Activated T-helper 17 cell treated with anti-CD3 and anti-CD28 coated beads, Interleukin-2, amount 50 U/mL, for 72 hours (primary cell): ENCODE data around the gene GGTLC2. TPM values are rescaled to one million over a fixed set of nuclear protein-coding genes. Genes with fewer than 3 reads are reported as not detected.

ENCODE experiments used
- ATAC-seq: fragments of 150-1000 bp; cut with Tn5 transposase; replicated peaks from 2 replicates; pipeline ENCODE4 v1.10.0; 2021; ENCODE audit warnings: mild to moderate bottlenecking, moderate library complexity
- H3K27ac Mint-ChIP-seq: one replicate; pipeline ENCODE4 v1.8.0; 2022; ENCODE audit warnings: mixed read lengths
- H3K27me3 Mint-ChIP-seq: one replicate; pipeline ENCODE4 v1.8.0; 2022; ENCODE audit warnings: mixed read lengths
- H3K36me3 Mint-ChIP-seq: one replicate; pipeline ENCODE4 v1.8.0; 2022; ENCODE audit warnings: low read depth, mild to moderate bottlenecking, mixed read lengths
- H3K4me1 Mint-ChIP-seq: one replicate; pipeline ENCODE4 v1.8.0; 2022; ENCODE audit warnings: mixed read lengths
- H3K4me3 Mint-ChIP-seq: one replicate; pipeline ENCODE4 v1.8.0; 2022; ENCODE audit warnings: mild to moderate bottlenecking, mixed read lengths
- H3K9me3 Mint-ChIP-seq: one replicate; pipeline ENCODE4 v1.8.0; 2022; ENCODE audit warnings: mixed read lengths
- total RNA-seq, 2 donors: library from RNA; stranded (reverse); gene quantifications; one replicate each; pipeline ENCODE4 v1.2.3, GENCODE V29; 2022

The GGTLC2 gene
- total RNA-seq, 2 donors from 2014 or later: not detected

DNA sequence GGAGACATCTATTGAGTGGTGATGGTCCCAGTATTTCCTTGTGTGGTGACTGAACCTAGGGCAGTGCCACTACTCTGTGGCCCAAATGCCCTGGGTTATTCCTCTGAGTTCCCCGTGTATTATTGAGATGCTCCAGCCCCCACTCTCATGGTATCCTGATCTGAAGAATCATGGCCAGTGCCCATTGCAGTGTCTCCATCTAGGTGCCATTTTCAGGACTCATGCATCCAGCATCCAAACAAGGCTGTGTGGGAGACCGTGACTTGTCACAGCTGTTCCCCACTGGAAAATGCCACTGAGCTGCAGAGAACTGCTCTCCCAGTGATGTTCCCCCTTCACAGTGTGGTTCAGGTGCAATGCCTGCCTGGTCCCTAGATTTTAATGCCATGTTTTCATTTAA, 24.7 kb downstream of the GGTLC2 start:
- Mint-ChIP-seq H3K36me3 (no peaks in the 10 kb centered on the region), H3K4me1 (no peaks in the 10 kb centered on the region), H3K9me3 (no peaks in the 10 kb centered on the region), H3K27ac (no peak overlapping the region), H3K27me3 (peaks cover 22% of the 10 kb centered on the region), H3K4me3 (no peak overlapping the region)
- no peak for ATAC-seq

DNA sequence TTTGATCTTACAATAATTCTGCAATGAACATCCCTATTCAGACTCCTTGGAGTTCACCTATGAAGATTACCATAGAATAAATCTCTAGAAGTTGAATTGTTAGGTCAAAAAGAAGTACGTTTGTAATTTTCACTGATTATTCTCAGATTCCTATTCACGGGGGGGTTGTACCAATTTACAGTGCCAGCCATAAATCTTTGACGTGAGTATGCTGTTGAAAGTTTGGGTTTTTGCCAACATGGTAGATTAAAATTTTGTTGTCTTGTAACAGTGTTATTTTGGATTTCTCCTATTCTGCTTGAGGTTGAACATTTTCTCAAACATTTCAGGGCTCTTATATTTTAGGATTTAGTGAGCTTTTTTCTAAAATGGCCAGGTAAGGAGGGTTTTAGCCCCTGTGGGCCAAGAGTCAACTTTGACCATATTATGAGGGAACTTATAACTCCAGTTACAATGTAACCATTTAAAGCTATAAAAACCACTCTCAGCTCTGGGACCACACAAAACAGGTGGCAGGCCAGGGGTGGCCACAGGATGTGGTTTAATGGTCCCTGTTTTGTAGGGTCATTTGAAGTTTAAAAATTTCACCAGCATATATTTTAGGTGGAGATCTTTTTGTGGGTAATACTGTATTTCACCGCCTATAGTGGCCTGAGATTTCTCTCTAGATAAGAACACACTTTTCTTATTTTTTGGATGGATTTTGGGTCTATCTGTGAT, 25.8 kb downstream of the GGTLC2 start:
- peaks cover 27% of the 10 kb centered on the region for H3K27me3 Mint-ChIP-seq
- H3K4me1 Mint-ChIP-seq: no peaks in the 10 kb centered on the region
- H3K36me3 Mint-ChIP-seq: no peaks in the 10 kb centered on the region
- no peak for ATAC-seq
- H3K27ac Mint-ChIP-seq: no peak overlapping the region
- no peaks in the 10 kb centered on the region for H3K9me3 Mint-ChIP-seq
- H3K4me3 Mint-ChIP-seq: no peak overlapping the region

DNA sequence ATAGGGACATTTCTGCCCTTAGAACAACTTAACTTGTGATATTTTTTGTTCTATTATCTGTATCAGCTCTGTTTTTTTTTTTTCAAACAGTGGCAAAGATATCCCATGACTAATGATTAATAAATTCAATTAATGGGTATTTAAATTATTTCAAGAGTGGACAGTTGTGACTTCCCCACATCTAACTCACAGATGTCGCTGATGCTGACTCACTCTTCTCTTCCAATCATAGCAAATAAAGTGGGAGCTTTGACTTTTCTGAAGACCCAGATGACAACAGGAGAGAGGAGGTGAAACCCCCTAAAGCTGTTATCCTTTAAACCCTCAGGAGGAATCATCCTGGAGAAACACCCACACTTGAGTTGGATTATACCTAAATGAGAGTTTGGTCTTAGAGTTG, 27.1 kb downstream of the GGTLC2 start:
- H3K4me1 Mint-ChIP-seq: no peaks in the 10 kb centered on the region
- no peaks in the 10 kb centered on the region for H3K9me3 Mint-ChIP-seq
- H3K36me3 Mint-ChIP-seq: no peaks in the 10 kb centered on the region
- H3K27ac Mint-ChIP-seq: no peak overlapping the region
- no peak overlapping the region for H3K4me3 Mint-ChIP-seq
- peaks cover 34% of the 10 kb centered on the region for H3K27me3 Mint-ChIP-seq
- no peak for ATAC-seq

DNA sequence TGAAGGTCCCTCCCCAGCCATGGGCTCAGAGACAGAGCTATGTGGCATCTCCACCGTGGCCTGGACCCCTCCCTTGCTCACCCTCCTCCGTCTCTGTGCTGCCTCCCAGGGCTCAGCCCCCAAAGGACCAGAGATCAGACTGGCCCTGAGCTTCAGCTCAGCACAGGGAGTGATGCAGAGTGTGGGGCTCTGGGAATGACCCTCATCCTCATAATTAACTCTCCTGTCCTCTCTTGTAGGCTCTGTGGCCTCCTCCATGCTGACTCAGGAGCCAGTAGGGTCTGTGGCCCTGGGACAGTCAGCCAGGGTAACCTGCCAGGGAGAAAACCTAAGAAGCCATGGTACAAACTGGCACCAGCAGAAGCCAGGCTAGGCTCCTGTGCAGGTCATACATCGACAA, 28.7 kb downstream of the GGTLC2 start:
- H3K27me3 Mint-ChIP-seq: peaks cover 38% of the 10 kb centered on the region
- H3K4me1 Mint-ChIP-seq: no peaks in the 10 kb centered on the region
- no peaks in the 10 kb centered on the region for H3K36me3 Mint-ChIP-seq
- H3K4me3 Mint-ChIP-seq: no peak overlapping the region
- ATAC-seq: no peak
- H3K9me3 Mint-ChIP-seq: no peaks in the 10 kb centered on the region
- no peak overlapping the region for H3K27ac Mint-ChIP-seq

DNA sequence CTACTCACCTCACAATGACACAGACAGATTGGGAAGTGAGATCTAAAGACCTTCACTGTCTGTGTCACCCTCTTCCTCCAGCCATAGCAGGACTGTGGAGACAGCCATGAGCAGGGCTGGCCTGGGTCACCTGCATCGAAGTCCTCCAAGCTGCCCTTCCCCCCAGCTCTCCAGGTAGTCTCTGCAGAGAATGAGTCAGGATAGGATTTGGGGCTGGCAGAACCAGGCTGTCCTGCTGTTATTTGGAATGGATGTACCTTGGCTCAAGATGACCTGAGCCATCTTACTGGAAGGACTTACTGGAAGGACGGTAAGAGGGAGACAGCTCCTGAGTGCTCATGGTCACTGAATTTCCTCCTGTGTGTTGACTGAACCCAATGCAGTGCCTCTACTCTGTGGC, 29.2 kb downstream of the GGTLC2 start:
- H3K27me3 Mint-ChIP-seq: peaks cover 38% of the 10 kb centered on the region

DNA sequence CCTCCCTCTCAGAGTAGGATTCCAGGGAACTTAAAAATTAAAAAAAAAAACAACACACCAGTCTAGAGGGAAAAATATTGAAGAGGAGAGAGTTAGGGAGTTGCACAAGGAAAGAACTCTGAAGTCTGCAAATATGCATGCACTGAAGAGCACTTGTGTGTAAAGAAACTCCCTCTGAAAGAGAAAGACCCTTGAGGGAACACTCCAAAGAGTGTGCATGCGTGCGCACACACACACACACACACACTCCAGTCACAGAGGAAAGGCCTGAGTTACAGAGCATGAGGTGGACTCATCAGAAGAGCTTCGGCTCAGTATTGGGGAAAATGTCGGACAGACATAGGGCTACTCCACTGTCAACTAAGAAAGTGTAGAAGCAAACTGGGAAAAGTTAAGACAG, 30.1 kb downstream of the GGTLC2 start:
- Mint-ChIP-seq H3K27me3 (peaks cover 36% of the 10 kb centered on the region), H3K9me3 (no peaks in the 10 kb centered on the region), H3K4me3 (no peak overlapping the region), H3K36me3 (no peaks in the 10 kb centered on the region), H3K4me1 (no peaks in the 10 kb centered on the region), H3K27ac (no peak overlapping the region)
- no peak for ATAC-seq

More for the DNA sequence above, 29.2 kb downstream of the GGTLC2 start:
- no peaks in the 10 kb centered on the region for H3K36me3 Mint-ChIP-seq
- H3K4me1 Mint-ChIP-seq: no peaks in the 10 kb centered on the region
- H3K4me3 Mint-ChIP-seq: no peak overlapping the region
- H3K9me3 Mint-ChIP-seq: no peaks in the 10 kb centered on the region
- no peak overlapping the region for H3K27ac Mint-ChIP-seq
- ATAC-seq: no peak

DNA sequence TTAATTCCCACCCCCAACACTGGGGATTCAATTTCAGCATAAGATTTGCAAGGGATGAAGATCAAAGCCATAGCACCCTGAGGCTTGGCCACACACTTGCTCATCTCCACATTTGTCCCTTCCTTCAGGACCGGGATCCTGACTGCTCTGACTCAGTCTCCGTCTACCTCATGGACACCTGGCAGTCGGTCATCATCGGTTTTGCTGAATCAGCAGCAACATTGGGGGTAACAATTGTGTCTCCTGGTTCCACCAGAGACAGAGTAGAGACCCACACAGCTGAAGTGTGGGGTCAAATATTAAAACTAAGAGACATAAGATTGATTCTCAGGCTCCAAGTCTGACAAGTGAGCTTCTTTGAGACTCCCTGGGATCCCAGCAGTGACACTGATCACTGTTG, 34.6 kb downstream of the GGTLC2 start:
- no peak overlapping the region for H3K4me3 Mint-ChIP-seq
- no peak for ATAC-seq
- no peaks in the 10 kb centered on the region for H3K4me1 Mint-ChIP-seq
- no peaks in the 10 kb centered on the region for H3K36me3 Mint-ChIP-seq
- H3K9me3 Mint-ChIP-seq: no peaks in the 10 kb centered on the region
- H3K27ac Mint-ChIP-seq: no peak overlapping the region
- peaks cover 17% of the 10 kb centered on the region for H3K27me3 Mint-ChIP-seq

DNA sequence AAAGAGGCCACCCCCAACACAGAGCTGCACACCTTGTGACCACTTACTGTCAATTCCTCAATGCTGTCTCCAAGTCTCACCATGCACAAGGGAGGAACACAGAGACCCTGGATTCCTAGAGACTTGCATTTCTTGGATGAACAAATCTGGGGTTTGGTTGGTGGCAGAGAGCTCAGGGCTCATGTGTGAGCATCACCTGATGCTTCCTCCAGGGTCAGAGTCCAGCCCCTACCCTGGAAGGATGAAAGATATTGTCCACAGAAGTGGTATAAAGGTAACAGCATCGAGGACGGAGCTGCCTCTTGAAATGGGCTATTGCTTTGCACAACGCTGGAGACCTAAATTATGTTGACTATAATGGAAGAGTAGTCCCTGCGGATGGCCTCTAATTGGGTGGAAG, 36.0 kb downstream of the GGTLC2 start:
- no peaks in the 10 kb centered on the region for H3K36me3 Mint-ChIP-seq
- ATAC-seq: no peak
- no peak overlapping the region for H3K27ac Mint-ChIP-seq

DNA sequence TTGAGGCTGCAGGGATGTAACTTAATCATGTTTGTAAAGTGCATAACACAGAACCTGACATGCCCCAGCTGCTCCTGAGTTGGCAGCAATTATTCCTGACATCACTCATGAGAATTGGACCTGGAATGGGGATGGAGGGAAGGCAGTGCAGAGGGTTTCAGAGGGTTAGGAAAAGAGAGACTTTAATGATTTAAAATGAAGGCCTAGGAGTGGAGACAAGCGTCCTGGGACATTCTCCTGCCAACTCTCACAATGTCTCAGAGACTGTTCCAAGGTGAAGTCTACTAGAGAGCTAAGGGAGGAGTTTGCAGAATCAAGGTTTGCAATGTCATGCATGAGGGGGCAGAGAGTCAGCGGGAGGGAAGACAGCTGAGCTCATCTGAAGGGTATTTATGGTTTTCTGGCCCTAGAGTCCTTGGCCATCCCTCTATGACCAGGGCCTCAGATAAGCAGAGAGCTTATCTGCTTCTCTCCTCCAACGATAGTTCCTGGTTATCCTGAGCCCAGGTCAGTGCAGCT, 36.9 kb downstream of the GGTLC2 start:
- H3K27ac Mint-ChIP-seq: no peak overlapping the region
- no peaks in the 10 kb centered on the region for H3K36me3 Mint-ChIP-seq
- peaks cover 4% of the 10 kb centered on the region for H3K27me3 Mint-ChIP-seq
- no peak for ATAC-seq
- no peaks in the 10 kb centered on the region for H3K9me3 Mint-ChIP-seq
- H3K4me3 Mint-ChIP-seq: no peak overlapping the region
- no peaks in the 10 kb centered on the region for H3K4me1 Mint-ChIP-seq

More for the DNA sequence above, 36.0 kb downstream of the GGTLC2 start:
- Mint-ChIP-seq H3K4me3 (no peak overlapping the region), H3K27me3 (peaks cover 9% of the 10 kb centered on the region), H3K4me1 (no peaks in the 10 kb centered on the region), H3K9me3 (no peaks in the 10 kb centered on the region)

DNA sequence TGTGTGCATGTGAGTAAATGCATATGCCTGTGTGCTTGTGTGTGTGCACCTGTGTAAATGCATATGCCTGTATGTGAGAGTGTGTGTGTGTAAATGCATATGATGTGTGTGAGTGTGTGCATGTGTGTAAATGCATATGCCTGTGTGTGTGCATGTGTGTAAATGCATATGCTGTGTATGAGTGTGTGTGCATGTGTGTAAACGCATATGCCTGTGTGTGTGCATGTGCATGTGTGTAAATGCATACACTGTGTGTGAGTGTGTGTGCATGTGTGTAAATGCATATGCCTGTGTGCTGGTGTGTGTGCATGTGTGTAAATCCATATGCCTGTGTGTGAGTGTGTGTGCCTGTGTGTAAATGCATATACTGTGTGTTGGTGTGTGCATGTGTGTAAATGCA, 37.8 kb downstream of the GGTLC2 start:
- H3K9me3 Mint-ChIP-seq: no peaks in the 10 kb centered on the region
- ATAC-seq: no peak
- no peaks in the 10 kb centered on the region for H3K27me3 Mint-ChIP-seq
- no peak overlapping the region for H3K27ac Mint-ChIP-seq
- no peaks in the 10 kb centered on the region for H3K36me3 Mint-ChIP-seq
- H3K4me1 Mint-ChIP-seq: no peaks in the 10 kb centered on the region
- no peak overlapping the region for H3K4me3 Mint-ChIP-seq

DNA sequence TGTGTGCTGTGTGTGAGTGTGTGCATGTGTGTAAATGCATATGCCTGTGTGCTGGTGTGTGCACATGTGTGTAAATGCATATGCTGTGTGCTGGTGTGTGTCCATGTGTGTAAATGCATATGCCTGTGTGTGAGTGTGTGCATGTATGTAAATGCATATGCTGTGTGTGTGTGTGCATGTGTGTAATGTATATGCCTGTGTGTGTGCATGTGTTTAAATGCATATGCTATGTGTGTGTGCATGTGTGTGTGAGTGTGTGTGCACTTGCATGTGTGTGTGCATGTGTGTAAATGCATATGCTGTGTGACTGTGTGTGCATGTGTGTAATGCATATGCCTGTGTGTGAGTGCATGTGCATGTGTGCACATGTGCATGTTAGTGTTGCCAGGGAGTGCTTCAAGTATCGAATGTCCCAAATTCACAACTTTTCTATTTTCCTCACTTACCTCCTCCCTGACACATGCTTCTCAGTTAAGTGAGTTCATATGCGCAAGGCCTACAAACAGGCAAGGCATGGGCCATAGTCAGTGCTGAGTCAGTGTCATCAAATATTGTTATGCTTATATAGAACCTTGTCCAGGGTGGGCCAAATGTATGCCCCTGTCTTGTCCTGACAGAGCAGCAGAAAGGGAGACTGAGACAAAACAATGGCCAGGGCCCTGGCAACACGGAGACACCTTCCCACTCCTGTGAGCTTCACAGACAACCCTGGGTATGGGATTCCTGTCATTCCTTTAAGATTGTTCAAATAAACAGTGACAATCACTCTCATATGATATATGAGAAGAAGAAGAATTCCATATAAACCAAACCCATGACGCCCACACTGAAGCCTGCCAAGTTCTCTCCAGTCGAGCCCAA, 38.6 kb downstream of the GGTLC2 start:
- Mint-ChIP-seq H3K4me1 (no peaks in the 10 kb centered on the region), H3K9me3 (no peaks in the 10 kb centered on the region), H3K36me3 (no peaks in the 10 kb centered on the region), H3K4me3 (no peak overlapping the region), H3K27me3 (no peaks in the 10 kb centered on the region), H3K27ac (no peak overlapping the region)
- ATAC-seq: no peak

DNA sequence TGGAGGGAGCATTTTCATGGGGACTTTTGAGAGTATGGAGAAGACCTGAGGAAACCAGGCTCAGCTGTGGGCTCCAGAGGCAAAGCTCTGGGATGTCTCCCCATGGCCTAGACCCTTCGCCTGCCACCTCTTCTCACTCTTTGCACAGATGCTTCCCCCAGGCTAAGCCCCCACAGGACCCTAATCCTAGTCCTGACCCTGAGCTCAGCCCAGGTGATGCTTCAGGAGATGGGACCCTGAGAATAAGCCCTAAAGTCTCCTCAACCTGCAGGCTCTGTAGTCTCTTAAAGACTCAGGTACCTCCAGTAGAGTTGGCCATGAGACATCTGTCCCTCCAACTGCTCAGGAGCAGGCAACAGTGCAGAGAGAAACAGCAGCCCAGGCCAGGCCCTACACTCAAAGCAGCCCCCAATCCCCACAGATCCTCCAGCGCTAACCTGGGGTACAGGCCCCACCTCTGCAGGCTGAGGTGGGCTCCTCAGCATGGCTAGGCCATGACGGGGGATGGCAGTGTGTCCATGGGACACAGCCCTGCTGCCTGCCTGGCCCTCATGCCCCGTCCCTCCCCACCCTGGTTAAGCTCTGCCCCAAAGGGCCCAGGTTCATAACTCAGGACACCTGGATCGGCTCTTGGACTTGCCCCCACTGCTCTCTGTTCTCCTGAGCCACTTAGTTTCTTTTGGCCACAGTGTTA, 39.4 kb downstream of the GGTLC2 start:
- ATAC-seq: no peak
- Mint-ChIP-seq H3K9me3 (no peaks in the 10 kb centered on the region), H3K4me3 (no peak overlapping the region), H3K4me1 (no peaks in the 10 kb centered on the region), H3K36me3 (no peaks in the 10 kb centered on the region), H3K27ac (no peak overlapping the region), H3K27me3 (no peaks in the 10 kb centered on the region)

DNA sequence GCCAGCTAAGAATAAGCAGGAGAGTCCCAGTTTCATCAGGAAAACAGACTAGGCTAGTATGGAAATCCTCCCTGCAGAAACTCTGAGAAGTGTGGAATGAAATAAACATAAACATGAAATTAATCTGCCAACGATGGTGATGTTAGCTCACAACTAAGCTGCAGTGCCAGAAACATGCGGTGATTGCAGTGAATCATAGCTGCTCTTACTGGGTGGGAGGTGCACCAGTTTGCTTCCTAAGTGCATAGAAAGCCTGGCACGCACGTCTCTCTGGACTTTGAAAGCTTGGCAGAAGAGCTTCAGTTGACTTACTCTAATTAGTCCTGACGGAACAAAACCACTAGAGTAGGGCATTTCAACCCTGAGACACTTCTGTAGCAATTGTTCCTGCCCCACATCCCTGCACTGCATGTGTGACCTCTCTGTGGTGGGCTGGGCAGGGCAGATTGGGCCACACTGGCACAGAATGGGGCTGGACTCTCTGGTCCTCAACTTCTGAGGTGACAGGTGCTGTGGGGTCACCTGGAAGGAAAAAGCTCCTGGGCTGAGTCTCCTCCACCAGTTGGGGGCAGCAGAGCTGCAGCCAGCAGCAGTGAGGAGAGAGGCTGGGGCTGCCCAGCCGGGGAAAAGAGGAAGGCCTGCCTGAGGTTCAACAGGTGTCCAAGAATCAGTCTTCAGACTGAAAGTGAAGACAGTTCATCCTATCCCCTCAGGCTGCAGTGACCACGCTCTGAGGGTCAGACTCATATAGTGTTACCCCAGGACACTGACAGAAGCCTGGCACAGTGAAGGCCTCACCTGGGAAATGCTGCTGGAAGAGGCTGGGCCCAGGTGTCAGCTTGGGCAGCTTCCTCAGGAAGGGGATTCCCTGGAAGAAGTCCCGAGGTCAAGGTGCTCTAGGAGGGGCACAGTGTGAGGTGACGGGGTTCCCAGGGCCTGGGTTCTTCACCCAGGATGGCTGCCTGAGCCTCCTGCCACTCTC, 40.5 kb downstream of the GGTLC2 start:
- H3K4me3 Mint-ChIP-seq: no peak overlapping the region
- H3K4me1 Mint-ChIP-seq: no peaks in the 10 kb centered on the region
- no peak overlapping the region for H3K27ac Mint-ChIP-seq
- H3K9me3 Mint-ChIP-seq: no peaks in the 10 kb centered on the region
- H3K27me3 Mint-ChIP-seq: no peaks in the 10 kb centered on the region
- no peaks in the 10 kb centered on the region for H3K36me3 Mint-ChIP-seq
- ATAC-seq: no peak

DNA sequence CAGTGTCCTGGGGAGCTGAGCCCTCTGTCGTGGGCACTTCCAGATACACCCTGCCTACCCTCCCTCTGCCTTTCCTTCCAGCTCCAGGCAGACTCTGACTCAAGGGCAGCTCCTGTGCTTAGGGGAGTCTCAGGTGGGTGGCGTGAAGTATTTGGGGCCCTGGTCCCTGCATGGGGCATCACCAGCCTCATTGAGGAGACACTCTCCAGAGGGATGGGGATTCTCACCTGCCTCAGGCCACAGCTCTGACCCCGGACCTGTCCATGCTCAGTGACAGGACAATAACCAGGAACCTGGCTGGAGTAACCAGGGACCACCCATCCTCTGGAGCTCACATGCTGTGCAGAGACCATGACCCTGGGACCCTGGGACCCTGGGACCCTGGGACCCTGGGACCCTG, 41.2 kb downstream of the GGTLC2 start:
- no peaks in the 10 kb centered on the region for H3K36me3 Mint-ChIP-seq
- no peaks in the 10 kb centered on the region for H3K27me3 Mint-ChIP-seq
- H3K27ac Mint-ChIP-seq: no peak overlapping the region
- H3K4me3 Mint-ChIP-seq: no peak overlapping the region
- H3K9me3 Mint-ChIP-seq: no peaks in the 10 kb centered on the region
- no peaks in the 10 kb centered on the region for H3K4me1 Mint-ChIP-seq
- ATAC-seq: no peak
